ENCODE data around the gene BACH2. TPM values are rescaled to one million over a fixed set of nuclear protein-coding genes. Genes with fewer than 3 reads are reported as not detected.

BACH2 gene
- polyA plus RNA-seq, 1 of the 3 experiments (the other 2 are of a cell fraction): 0.46 TPM

GRCh38 chr6:89951574-89952104 is 345.0 kb downstream of the BACH2 start:
- H3K27me3 ChIP-seq (ENCODE audit: insufficient read depth): no peaks in the 10 kb centered on the region
- no peak for DNase-seq
- no peaks in the 10 kb centered on the region for H3F3A ChIP-seq (replicated peaks; ENCODE audit: insufficient read depth)
- H3K9me3 ChIP-seq: no peaks in the 10 kb centered on the region
- H3K36me3 ChIP-seq (replicated peaks in 1 of 2; ENCODE audit: control insufficient read depth in 1 of 2, insufficient read depth in 2 of 2, low read length in 1 of 2): no peaks in the 10 kb centered on the region
- 64% methylated on average over 4 of the region's 15 CpGs for WGBS (ENCODE audit: low lambda C conversion rate)
- H3K4me2 ChIP-seq: no peak overlapping the region
- no peaks in the 10 kb centered on the region for H4K20me1 ChIP-seq (ENCODE audit: insufficient read depth)
- ChIA-PET CTCF (interaction anchor here (0.9 to 3.9 kb wide), 6 partner anchors 11 to 528 kb away, joined by 3 to 22 read pairs (median 5); no protein-coding TSS in a partner anchor), POLR2A (interaction anchor here (0.6 to 1.1 kb wide), 2 partner anchors 14 to 121 kb away, joined by 3 to 4 read pairs; no protein-coding TSS in a partner anchor)
- no peak overlapping the region for H2AFZ ChIP-seq (ENCODE audit: low read depth)
- H3K27ac ChIP-seq (ENCODE audit: low read depth in 2 of 2, low read length in 1 of 2): peak overlapping the region in 1 of 2 experiments; percentile 62; a peak in 2 of 4 replicates
- no peaks in the 10 kb centered on the region for H3K9me2 ChIP-seq
- no peak overlapping the region for H3K9ac ChIP-seq
- no peaks in the 10 kb centered on the region for H3K79me2 ChIP-seq (ENCODE audit: insufficient read depth)
- H3K4me3 ChIP-seq (ENCODE audit: low read depth in 2 of 2, low read length in 1 of 2): no peak overlapping the region
- H3K4me1 ChIP-seq (ENCODE audit: control insufficient read depth in 1 of 2, insufficient read depth in 2 of 2, low read depth in 1 of 2, low read length in 1 of 2): peaks cover 0 to 28% of the 10 kb centered on the region in 2 experiments; a peak in 2 of 4 replicates
- TF ChIP-seq EZH2phosphoT487 (IDR thresholded peaks at IDR 0.05; ENCODE audit: borderline replicate concordance, low read depth) (no peak), USF2 (IDR thresholded peaks at IDR 0.05; ENCODE audit: borderline replicate concordance, low read depth, low read length) (no peak), TCF12 (IDR thresholded peaks at IDR 0.05) (no peak)

- CTCF ChIA-PET: interaction anchor here (0.5 to 3.9 kb wide), 7 partner anchors 10 to 528 kb away, joined by 3 to 22 read pairs (median 5); no protein-coding TSS in a partner anchor
Measured at GRCh38 chr6:89950879-89951391, 345.7 kb downstream of the BACH2 start.

More at GRCh38 chr6:89950879-89951391, 345.7 kb downstream of the BACH2 start:
- POLR2A ChIA-PET: no interaction called here
- Histone ChIP-seq H3K9me2 (no peaks in the 10 kb centered on the region), H3K27ac (ENCODE audit: low read depth in 2 of 2, low read length in 1 of 2) (no peak overlapping the region; a peak in 1 of 4 replicates), H3K79me2 (ENCODE audit: insufficient read depth) (no peaks in the 10 kb centered on the region), H3K27me3 (ENCODE audit: insufficient read depth) (no peaks in the 10 kb centered on the region), H3K4me1 (ENCODE audit: control insufficient read depth in 1 of 2, insufficient read depth in 2 of 2, low read depth in 1 of 2, low read length in 1 of 2) (peaks cover 0 to 28% of the 10 kb centered on the region in 2 experiments; a peak in 2 of 4 replicates), H3K36me3 (replicated peaks in 1 of 2; ENCODE audit: control insufficient read depth in 1 of 2, insufficient read depth in 2 of 2, low read length in 1 of 2) (no peaks in the 10 kb centered on the region), H3F3A (replicated peaks; ENCODE audit: insufficient read depth) (no peaks in the 10 kb centered on the region), H2AFZ (ENCODE audit: low read depth) (no peak overlapping the region), H4K20me1 (ENCODE audit: insufficient read depth) (no peaks in the 10 kb centered on the region), H3K9ac (no peak overlapping the region), H3K9me3 (no peaks in the 10 kb centered on the region), H3K4me3 (ENCODE audit: low read depth in 2 of 2, low read length in 1 of 2) (no peak overlapping the region), H3K4me2 (no peak overlapping the region)
- DNase-seq: no peak
- WGBS (ENCODE audit: low lambda C conversion rate): 81% methylated on average over 7 of the region's 15 CpGs
- TF ChIP-seq ZBTB33 (IDR thresholded peaks at IDR 0.05; ENCODE audit: borderline replicate concordance, low read depth) (no peak), RCOR1 (IDR thresholded peaks at IDR 0.05; ENCODE audit: low read length) (no peak), FOSL2 (IDR thresholded peaks at IDR 0.05; ENCODE audit: borderline replicate concordance, low read depth) (no peak), MEF2A (IDR thresholded peaks at IDR 0.05; ENCODE audit: borderline replicate concordance, low read depth) (no peak), MXI1 (IDR thresholded peaks at IDR 0.05; ENCODE audit: low read depth, low read length) (no peak)

Data from SK-N-SH (cell line).